ENCODE data around the gene CTNS.

The CTNS gene

GRCh38 chr17:3660311-3660891 lies 23.8 kb downstream of the CTNS start:
- Histone ChIP-seq H3K79me1 (replicated peaks; ENCODE audit: low read length, poor library complexity, severe bottlenecking) (peaks cover 19% of the 10 kb centered on the region), H3K9ac (ENCODE audit: low read length) (peak overlapping the region; percentile 79), H2BK5ac (ENCODE audit: low read depth, low read length, poor library complexity, severe bottlenecking) (no peak overlapping the region), H3K4me1 (ENCODE audit: control insufficient read depth, insufficient read depth, low read depth, low read length) (peaks cover 49% of the 10 kb centered on the region), H4K91ac (ENCODE audit: low read length) (no peak overlapping the region), H3K4me2 (ENCODE audit: low read length, poor library complexity, severe bottlenecking) (no peak overlapping the region), H4K8ac (ENCODE audit: low read length) (peak overlapping the region; percentile 12), H2BK15ac (ENCODE audit: low read depth, poor library complexity, severe bottlenecking) (no peak overlapping the region), H3K18ac (ENCODE audit: low read depth in 1 of 2, low read length in 2 of 2) (peak overlapping the region in 1 of 2 experiments; percentile 19), H3K36me3 (ENCODE audit: control insufficient read depth in 1 of 2, insufficient read depth in 2 of 2, low read depth in 1 of 2, low read length in 2 of 2) (peaks cover 59 to 61% of the 10 kb centered on the region in 2 experiments), H3K23ac (ENCODE audit: low read length in 2 of 2) (no peak overlapping the region), H2AFZ (ENCODE audit: low read depth, low read length) (no peak overlapping the region), H2BK12ac (ENCODE audit: low read length in 2 of 2) (peak overlapping the region in 1 of 2 experiments; percentile 15), H3K27ac (ENCODE audit: low read length, poor library complexity, severe bottlenecking) (peak overlapping the region; percentile 63), H2BK120ac (ENCODE audit: low read depth, low read length) (no peak overlapping the region), H3K27me3 (ENCODE audit: control insufficient read depth in 1 of 2, insufficient read depth in 1 of 2, low read length in 2 of 2) (no peaks in the 10 kb centered on the region), H3K9me3 (ENCODE audit: control insufficient read depth, low read length) (no peaks in the 10 kb centered on the region), H3K14ac (ENCODE audit: low read length in 2 of 2) (no peak overlapping the region), H3K4me3 (ENCODE audit: insufficient read depth in 1 of 2, low read depth in 1 of 2, low read length in 2 of 2) (no peak overlapping the region), H2AK5ac (ENCODE audit: low read length, severe bottlenecking) (peak overlapping the region; percentile 74), H3K4ac (ENCODE audit: low read depth in 1 of 2, low read length in 2 of 2) (peak overlapping the region in 1 of 2 experiments; percentile 27)
- DNase-seq, result no peak
- WGBS, result 98% methylated on average over 23 of the region's 23 CpGs

GRCh38 chr17:3663102-3664011 lies 26.8 kb downstream of the CTNS start:
- Histone ChIP-seq H4K91ac (ENCODE audit: low read length) (no peak overlapping the region), H3K9me3 (ENCODE audit: control insufficient read depth, low read length) (no peaks in the 10 kb centered on the region), H3K27ac (ENCODE audit: low read length, poor library complexity, severe bottlenecking) (no peak overlapping the region), H3K27me3 (ENCODE audit: control insufficient read depth in 1 of 2, insufficient read depth in 1 of 2, low read length in 2 of 2) (no peaks in the 10 kb centered on the region), H2BK5ac (ENCODE audit: low read depth, low read length, poor library complexity, severe bottlenecking) (no peak overlapping the region), H3K18ac (ENCODE audit: low read depth in 1 of 2, low read length in 2 of 2) (no peak overlapping the region), H3K79me1 (replicated peaks; ENCODE audit: low read length, poor library complexity, severe bottlenecking) (peaks cover 19% of the 10 kb centered on the region), H4K8ac (ENCODE audit: low read length) (no peak overlapping the region), H3K4ac (ENCODE audit: low read depth in 1 of 2, low read length in 2 of 2) (no peak overlapping the region), H3K4me3 (ENCODE audit: insufficient read depth in 1 of 2, low read depth in 1 of 2, low read length in 2 of 2) (no peak overlapping the region), H3K23ac (ENCODE audit: low read length in 2 of 2) (no peak overlapping the region), H2AFZ (ENCODE audit: low read depth, low read length) (no peak overlapping the region), H2BK12ac (ENCODE audit: low read length in 2 of 2) (no peak overlapping the region), H3K4me1 (ENCODE audit: control insufficient read depth, insufficient read depth, low read depth, low read length) (peaks cover 52% of the 10 kb centered on the region), H3K9ac (ENCODE audit: low read length) (no peak overlapping the region), H3K36me3 (ENCODE audit: control insufficient read depth in 1 of 2, insufficient read depth in 2 of 2, low read depth in 1 of 2, low read length in 2 of 2) (peaks cover 58 to 63% of the 10 kb centered on the region in 2 experiments), H2AK5ac (ENCODE audit: low read length, severe bottlenecking) (no peak overlapping the region), H2BK15ac (ENCODE audit: low read depth, poor library complexity, severe bottlenecking) (no peak overlapping the region), H3K14ac (ENCODE audit: low read length in 2 of 2) (no peak overlapping the region), H3K4me2 (ENCODE audit: low read length, poor library complexity, severe bottlenecking) (no peak overlapping the region), H2BK120ac (ENCODE audit: low read depth, low read length) (no peak overlapping the region)
- DNase-seq, result no peak
- WGBS, result 92% methylated on average over 33 of the region's 33 CpGs

DNA sequence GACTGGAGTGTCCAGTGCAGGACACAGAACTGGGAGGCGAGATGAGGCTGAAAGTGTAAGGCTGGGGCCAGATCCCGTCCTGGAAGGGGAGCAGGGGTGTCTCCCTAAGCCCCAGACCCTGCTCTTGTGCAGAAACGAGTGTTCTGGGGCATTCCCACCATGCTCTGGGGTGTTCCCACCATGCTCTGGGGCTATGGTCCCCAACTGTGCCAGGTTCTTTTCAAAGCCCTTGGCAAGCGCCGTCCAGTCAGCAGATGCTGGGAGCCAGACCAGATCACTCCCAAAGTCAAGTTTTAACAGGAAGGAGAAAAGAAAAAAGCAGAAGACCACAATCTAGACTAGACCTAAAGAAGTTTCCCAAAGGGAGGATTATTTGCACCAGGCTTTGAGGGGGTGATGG lies 29.3 kb downstream of the CTNS start:
- H3K79me1 ChIP-seq (replicated peaks; ENCODE audit: low read length, poor library complexity, severe bottlenecking), result peaks cover 19% of the 10 kb centered on the region
- peak overlapping the region; percentile 5 for H2AK5ac ChIP-seq (ENCODE audit: low read length, severe bottlenecking)
- no peak overlapping the region for H3K18ac ChIP-seq (ENCODE audit: low read depth in 1 of 2, low read length in 2 of 2)
- H3K27me3 ChIP-seq (ENCODE audit: control insufficient read depth in 1 of 2, insufficient read depth in 1 of 2, low read length in 2 of 2), result no peaks in the 10 kb centered on the region
- peak overlapping the region in 1 of 2 experiments; percentile 97 for H3K4me3 ChIP-seq (ENCODE audit: insufficient read depth in 1 of 2, low read depth in 1 of 2, low read length in 2 of 2)
- WGBS, result over 99% methylated on average over 5 of the region's 5 CpGs
- no peak overlapping the region for H2BK12ac ChIP-seq (ENCODE audit: low read length in 2 of 2)
- DNase-seq, result no peak
- no peak overlapping the region for H2BK120ac ChIP-seq (ENCODE audit: low read depth, low read length)
- peaks cover 53% of the 10 kb centered on the region in 2 experiments for H3K36me3 ChIP-seq (ENCODE audit: control insufficient read depth in 1 of 2, insufficient read depth in 2 of 2, low read depth in 1 of 2, low read length in 2 of 2)
- no peak overlapping the region for H3K23ac ChIP-seq (ENCODE audit: low read length in 2 of 2)
- no peak overlapping the region for H4K91ac ChIP-seq (ENCODE audit: low read length)
- peak overlapping the region; percentile 99 for H3K9ac ChIP-seq (ENCODE audit: low read length)
- H2BK5ac ChIP-seq (ENCODE audit: low read depth, low read length, poor library complexity, severe bottlenecking), result no peak overlapping the region
- H3K4ac ChIP-seq (ENCODE audit: low read depth in 1 of 2, low read length in 2 of 2), result no peak overlapping the region
- H4K8ac ChIP-seq (ENCODE audit: low read length), result no peak overlapping the region
- no peak overlapping the region for H3K4me2 ChIP-seq (ENCODE audit: low read length, poor library complexity, severe bottlenecking)
- H3K27ac ChIP-seq (ENCODE audit: low read length, poor library complexity, severe bottlenecking), result no peak overlapping the region
- no peak overlapping the region for H2AFZ ChIP-seq (ENCODE audit: low read depth, low read length)
- peaks cover 36% of the 10 kb centered on the region for H3K4me1 ChIP-seq (ENCODE audit: control insufficient read depth, insufficient read depth, low read depth, low read length)
- no peak overlapping the region for H3K14ac ChIP-seq (ENCODE audit: low read length in 2 of 2)
- H2BK15ac ChIP-seq (ENCODE audit: low read depth, poor library complexity, severe bottlenecking), result no peak overlapping the region
- H3K9me3 ChIP-seq (ENCODE audit: control insufficient read depth, low read length), result no peaks in the 10 kb centered on the region

- H3K23ac ChIP-seq (ENCODE audit: low read length in 2 of 2), result peak overlapping the region in 1 of 2 experiments; percentile 42
- peak overlapping the region in 1 of 2 experiments; percentile 79 for H3K14ac ChIP-seq (ENCODE audit: low read length in 2 of 2)
- H2BK15ac ChIP-seq (ENCODE audit: low read depth, poor library complexity, severe bottlenecking), result no peak overlapping the region
- peak overlapping the region in 1 of 2 experiments; percentile 25 for H3K18ac ChIP-seq (ENCODE audit: low read depth in 1 of 2, low read length in 2 of 2)
- H4K8ac ChIP-seq (ENCODE audit: low read length), result peak overlapping the region; percentile 8
- H4K91ac ChIP-seq (ENCODE audit: low read length), result no peak overlapping the region
- peak overlapping the region; percentile 63 for H3K4me2 ChIP-seq (ENCODE audit: low read length, poor library complexity, severe bottlenecking)
- peak overlapping the region; percentile 65 to 69 for H2BK12ac ChIP-seq (ENCODE audit: low read length in 2 of 2)
- H3K36me3 ChIP-seq (ENCODE audit: control insufficient read depth in 1 of 2, insufficient read depth in 2 of 2, low read depth in 1 of 2, low read length in 2 of 2), result peaks cover 46 to 47% of the 10 kb centered on the region in 2 experiments
- no peaks in the 10 kb centered on the region for H3K9me3 ChIP-seq (ENCODE audit: control insufficient read depth, low read length)
- H2AK5ac ChIP-seq (ENCODE audit: low read length, severe bottlenecking), result peak overlapping the region; percentile 97
- H3K4me3 ChIP-seq (ENCODE audit: insufficient read depth in 1 of 2, low read depth in 1 of 2, low read length in 2 of 2), result peak overlapping the region in 1 of 2 experiments; percentile 97
- no peak overlapping the region for H2BK120ac ChIP-seq (ENCODE audit: low read depth, low read length)
- H3K4me1 ChIP-seq (ENCODE audit: control insufficient read depth, insufficient read depth, low read depth, low read length), result peaks cover 33% of the 10 kb centered on the region
- peak overlapping the region; percentile 99 for H3K9ac ChIP-seq (ENCODE audit: low read length)
- peak overlapping the region; percentile 15 to 89 for H3K4ac ChIP-seq (ENCODE audit: low read depth in 1 of 2, low read length in 2 of 2)
- peaks cover 19% of the 10 kb centered on the region for H3K79me1 ChIP-seq (replicated peaks; ENCODE audit: low read length, poor library complexity, severe bottlenecking)
- peak overlapping the region; percentile 10 for H2BK5ac ChIP-seq (ENCODE audit: low read depth, low read length, poor library complexity, severe bottlenecking)
- H3K27me3 ChIP-seq (ENCODE audit: control insufficient read depth in 1 of 2, insufficient read depth in 1 of 2, low read length in 2 of 2), result no peaks in the 10 kb centered on the region
- WGBS, result 93% methylated on average over 6 of the region's 6 CpGs
- peak overlapping the region; percentile 28 for H3K27ac ChIP-seq (ENCODE audit: low read length, poor library complexity, severe bottlenecking)
- no peak for DNase-seq
- no peak overlapping the region for H2AFZ ChIP-seq (ENCODE audit: low read depth, low read length)
Observed at GRCh38 chr17:3666516-3666915, 30.0 kb downstream of the CTNS start.

All from mesenchymal stem cell (in vitro differentiated cells and primary cell).